GM19463 (cell line): ENCODE measurements around the gene PTPRN2.

Experiments
- ATAC-seq: cut with Tn5 transposase; IDR thresholded peaks from one replicate; pipeline ENCODE4 v1.9.1; 2021; ENCODE audit warnings: mild to moderate bottlenecking, moderate library complexity; ENCODE audit not compliant: unreplicated experiment

The PTPRN2 gene

DNA sequence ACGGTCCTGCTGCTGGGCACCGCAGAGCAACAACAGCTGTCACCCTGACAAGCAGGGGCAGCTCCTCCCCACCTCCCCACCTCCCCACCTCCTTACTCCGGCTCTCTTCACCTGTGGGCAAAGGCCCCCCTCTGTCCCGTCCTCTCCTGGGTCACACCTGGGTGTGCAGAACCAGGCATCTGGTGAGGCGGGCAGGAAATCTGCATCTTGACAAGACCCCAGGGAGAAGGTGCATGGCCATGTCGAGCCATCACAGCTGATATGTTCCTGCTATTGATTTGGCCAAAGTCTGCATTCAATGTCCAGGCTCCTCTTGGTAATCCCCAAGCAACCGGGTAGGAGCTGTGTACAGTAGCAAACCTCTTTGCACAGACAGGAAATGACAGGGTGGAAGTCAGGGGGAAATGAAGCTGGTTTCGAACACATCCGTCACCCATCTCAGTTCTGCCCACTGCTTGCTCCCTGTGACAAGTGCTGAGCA is 696.7 kb downstream of the PTPRN2 start:
- ATAC-seq: no peak

GRCh38 chr7:157889480-157889879 is 698.1 kb downstream of the PTPRN2 start:
- ATAC-seq: no peak

DNA sequence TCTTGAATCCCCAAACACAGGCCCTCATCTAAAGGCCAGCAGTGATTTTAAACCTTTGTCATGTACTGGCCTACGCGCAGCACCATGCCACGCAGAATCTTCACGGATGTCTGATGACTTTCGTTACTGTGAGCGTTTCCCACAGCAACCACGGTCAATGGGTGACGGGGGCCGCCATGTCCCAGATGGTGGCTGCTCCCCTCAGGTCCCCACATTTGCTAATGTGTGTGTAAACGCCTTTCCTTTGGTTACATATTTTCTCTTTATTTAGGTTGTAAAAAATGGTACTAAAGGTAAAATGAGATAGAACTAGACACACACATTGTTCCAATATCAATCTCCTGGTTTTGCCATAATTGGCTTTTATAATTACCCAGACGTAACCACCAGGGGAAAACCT is 699.0 kb downstream of the PTPRN2 start:
- ATAC-seq: no peak

DNA sequence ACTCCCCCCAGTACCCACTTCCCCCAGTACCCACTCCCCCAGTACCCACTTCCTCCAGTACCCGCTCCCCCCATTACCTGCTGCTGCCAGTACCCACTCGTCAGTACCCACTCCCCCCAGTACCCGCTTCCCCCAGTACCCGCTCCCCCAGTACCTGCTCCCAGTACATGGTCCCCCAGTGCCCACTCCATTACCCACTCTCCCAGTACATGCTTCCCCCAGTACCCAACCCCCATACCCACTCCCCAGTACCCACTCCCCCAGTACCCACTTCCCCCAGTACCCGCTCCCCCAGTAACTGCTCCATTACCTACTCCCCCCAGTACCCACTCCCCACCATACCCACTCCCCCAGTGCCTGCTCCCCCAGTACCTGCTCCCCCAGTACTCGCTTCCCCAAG is 700.2 kb downstream of the PTPRN2 start:
- ATAC-seq: no peak

DNA sequence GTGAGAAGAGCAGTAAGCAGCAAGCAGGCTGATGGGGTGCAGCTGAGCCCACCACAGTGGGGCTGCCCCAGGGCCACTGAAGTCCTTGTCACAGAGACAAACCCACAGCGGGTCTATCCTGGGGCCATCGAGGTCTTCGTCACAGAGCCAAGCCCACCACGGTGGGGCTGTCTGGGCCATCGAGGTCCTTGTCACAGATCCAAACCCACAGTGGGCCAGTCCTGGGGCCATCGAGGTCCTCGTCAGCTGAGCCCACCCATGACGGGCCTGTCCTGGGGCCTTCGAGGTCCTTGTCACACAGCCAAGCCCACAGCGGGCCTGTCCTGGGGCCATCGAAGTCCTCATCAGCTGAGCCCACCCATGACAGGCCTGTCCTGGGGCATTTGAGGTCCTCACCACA is 700.9 kb downstream of the PTPRN2 start:
- ATAC-seq: no peak

DNA sequence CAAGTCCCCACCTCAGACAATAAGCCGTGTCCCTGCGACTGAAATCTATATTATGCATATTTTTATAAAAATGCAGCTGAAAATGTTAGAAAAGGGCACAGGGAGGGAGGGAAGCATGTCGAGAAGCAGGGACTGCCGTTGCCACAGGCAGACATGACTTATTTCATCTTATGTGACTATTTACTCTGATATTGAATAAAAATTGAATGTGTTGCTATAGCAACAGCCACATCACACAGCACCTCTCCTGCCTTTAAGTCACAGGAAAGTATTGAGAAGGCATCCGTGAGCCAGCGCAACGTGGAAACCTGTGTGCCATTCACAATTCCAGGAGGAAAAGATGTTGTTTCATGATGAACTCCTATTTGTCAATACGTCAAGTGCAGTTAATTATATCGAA is 701.4 kb downstream of the PTPRN2 start:
- no peak for ATAC-seq

DNA sequence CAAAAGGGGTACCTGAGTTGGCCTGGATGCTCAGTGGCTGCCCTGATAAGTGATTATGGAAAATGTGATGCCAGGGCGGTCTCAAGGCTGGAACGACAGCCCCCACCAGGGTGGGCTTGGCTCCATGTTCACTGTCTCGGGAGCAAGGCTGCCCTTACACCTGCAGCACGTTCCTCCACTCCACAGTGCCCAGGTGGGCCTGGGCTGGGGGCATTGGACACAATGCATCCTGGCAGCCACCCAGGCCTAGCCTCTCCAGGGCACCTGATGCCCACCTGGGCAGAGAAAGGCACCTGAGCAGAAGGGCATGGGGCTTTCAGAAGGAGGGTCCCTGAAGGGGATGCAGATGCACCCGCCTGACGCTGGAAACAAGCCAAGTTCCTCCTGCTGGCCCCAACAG is 702.5 kb downstream of the PTPRN2 start:
- ATAC-seq: no peak

DNA sequence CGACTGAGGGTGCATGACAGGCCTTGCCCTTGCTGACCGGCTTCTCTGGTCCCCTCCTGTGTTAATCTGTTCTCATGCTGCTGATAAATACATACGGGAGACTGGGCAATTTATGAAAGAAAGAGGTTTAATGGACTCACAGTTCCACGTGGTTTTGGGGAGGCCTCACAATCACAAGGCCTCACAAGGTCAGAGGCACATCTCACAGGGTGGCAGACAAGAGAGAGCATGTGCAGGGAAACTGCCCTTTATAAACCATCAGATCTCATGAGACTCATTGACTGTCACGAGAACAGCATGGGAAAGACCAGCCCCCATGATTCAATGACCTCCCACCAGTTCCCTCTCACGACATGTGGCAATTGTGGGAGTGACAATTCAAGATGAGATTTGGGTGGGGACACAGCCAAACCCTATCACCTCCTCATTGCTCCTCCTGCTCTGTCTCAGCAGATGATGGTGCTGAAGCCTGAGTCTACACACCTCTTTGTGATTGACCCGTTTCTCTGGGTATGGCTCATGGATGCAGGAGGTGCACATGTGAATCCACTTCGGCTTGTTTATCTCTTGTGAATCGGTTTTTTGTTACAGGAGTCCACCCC is 703.1 kb downstream of the PTPRN2 start:
- ATAC-seq: no peak

GRCh38 chr7:157881048-157881771 is 706.4 kb downstream of the PTPRN2 start:
- no peak for ATAC-seq

GRCh38 chr7:157879391-157879790 is 708.2 kb downstream of the PTPRN2 start:
- ATAC-seq: no peak

- no peak for ATAC-seq
Observed at GRCh38 chr7:157877298-157878090, 710.1 kb downstream of the PTPRN2 start.

- no peak for ATAC-seq
Observed at GRCh38 chr7:157876469-157877285, 710.9 kb downstream of the PTPRN2 start.

DNA sequence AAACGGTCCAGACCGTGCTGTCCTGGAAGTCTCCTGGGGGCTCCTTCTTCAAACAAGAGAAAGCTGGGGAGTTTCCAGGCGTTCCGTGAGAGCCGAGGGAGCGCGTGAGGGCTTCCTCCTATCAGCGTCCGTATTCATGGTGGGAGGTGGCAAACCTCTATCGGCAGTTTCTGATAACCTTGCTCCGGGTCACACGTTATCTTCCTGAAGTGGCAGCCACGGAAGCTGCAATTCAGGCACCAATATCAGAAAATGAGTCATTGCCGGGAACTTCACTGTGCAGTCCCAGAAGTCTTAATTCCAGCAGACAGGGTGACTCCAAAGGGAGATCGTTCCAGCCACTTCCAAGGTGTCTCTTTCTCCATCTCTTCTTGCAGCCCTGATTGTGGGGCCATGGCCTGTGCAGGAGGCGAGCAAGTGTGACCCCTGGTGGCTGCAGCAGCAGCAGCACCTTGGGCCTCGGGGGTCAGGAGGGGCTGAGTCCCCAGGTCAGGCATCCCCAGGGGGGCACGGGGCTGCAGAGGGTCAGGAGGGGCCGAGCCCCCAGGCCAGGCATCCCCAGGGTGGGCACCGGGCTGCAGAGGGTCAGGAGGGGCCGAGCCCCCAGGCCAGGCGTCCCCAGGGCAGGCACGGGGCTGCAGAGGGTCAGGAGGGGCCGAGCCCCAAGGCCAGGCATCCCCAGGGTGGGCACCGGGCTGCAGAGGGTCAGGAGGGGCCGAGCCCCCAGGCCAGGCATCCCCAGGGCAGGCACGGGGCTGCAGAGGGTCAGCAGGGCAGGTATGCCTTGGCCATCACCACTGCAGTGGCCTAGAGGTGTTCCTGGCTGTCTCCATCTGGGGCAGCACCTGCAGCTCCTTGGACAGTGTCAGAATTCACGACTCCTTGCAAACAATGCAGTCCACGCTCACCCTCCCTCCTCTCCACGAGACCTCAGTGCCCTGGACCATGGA is 712.1 kb downstream of the PTPRN2 start:
- no peak for ATAC-seq

DNA sequence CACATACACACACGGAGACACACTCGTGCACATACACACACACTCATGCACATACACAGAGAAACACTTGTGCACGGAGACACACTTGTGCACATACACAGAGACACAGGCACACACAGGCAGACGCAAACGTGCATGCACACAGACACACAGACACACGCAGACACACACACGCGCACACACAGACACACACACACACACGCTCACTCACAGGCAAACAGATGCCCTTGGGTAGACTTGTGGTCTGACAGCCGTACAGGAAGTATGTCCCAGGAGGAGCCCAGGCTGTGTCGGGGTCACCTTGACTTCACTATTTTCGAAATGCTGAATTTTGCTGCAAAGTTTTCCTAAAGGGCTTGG is 712.8 kb downstream of the PTPRN2 start:
- no peak for ATAC-seq

GRCh38 chr7:157874208-157874816 is 713.3 kb downstream of the PTPRN2 start:
- no peak for ATAC-seq

GRCh38 chr7:157873664-157874063 is 714.0 kb downstream of the PTPRN2 start:
- ATAC-seq: no peak

DNA sequence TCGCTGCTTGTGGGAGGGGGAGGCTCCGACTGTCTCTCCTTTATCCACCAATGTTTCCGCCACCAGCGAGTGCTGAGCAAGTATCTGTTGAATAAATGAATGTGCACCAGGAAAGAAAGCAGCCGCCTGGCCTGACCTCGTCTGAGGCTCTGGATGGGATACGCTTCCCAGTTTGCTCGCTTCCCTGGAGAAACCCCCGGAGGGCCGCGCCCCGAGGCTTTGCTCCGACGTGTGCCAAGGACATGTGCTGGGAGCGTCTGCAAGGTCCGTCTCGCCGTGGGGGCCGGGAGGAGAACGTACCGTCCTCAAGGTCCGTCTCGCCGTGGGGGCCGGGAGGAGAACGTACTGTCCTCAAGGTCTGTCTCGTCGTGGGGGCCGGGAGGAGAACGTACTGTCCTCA is 714.4 kb downstream of the PTPRN2 start:
- no peak for ATAC-seq

- ATAC-seq: no peak
Observed at GRCh38 chr7:157872447-157872846, 715.2 kb downstream of the PTPRN2 start.

- ATAC-seq: no peak
Observed at GRCh38 chr7:157871681-157872080, 715.9 kb downstream of the PTPRN2 start.
